Caco-2 (cell line): ENCODE data around the gene TINCR. TPM values are rescaled to one million over a fixed set of nuclear protein-coding genes. Genes with fewer than 3 reads are reported as not detected.

Source experiments
- BruUV-seq: library from RNA; stranded (reverse); fragments of 400-500 nt; replicated peaks from 2 replicates; lab custom pipeline; 2021; lab: Mats Ljungman, UMichigan
- CTCF ChIA-PET: fragments of 300-600 bp; sonication (Branson Sonifier 250); formaldehyde crosslinking; loops from one replicate; lab custom pipeline; 2022; ENCODE audit warnings: antibody characterized with exemption; lab: Charles Lee
- POLR2A ChIA-PET: fragments of 300-600 bp; sonication (Branson Sonifier 250); formaldehyde crosslinking; loops from one replicate; lab custom pipeline; 2022; ENCODE audit warnings: antibody characterized with exemption; lab: Charles Lee
- DNase-seq, 2 experiments: peaks; one replicate each; pipeline versions ENCODE4 v3.0.0 to v3.0.0-alpha.2; 2020 to 2022
- H3K27me3 ChIP-seq: replicated peaks from 2 replicates; pipeline ENCODE4 v1.6.0; 2011; ENCODE audit warnings: low read length; ENCODE audit not compliant: control insufficient read depth, insufficient read depth
- H3K36me3 ChIP-seq: 2 replicates; pipeline ENCODE4 v1.5.1; 2011; ENCODE audit warnings: low read length; ENCODE audit not compliant: control insufficient read depth, insufficient read depth
- H3K4me1 ChIP-seq: fragments of 250-450 bp; sonication (Bioruptor Pico); 2 replicates; pipeline ENCODE4 v1.5.1; 2020; ENCODE audit warnings: mild to moderate bottlenecking
- H3K4me3 ChIP-seq: 2 replicates; pipeline ENCODE4 v1.5.1; 2011; ENCODE audit warnings: low read depth, mild to moderate bottlenecking, control low read depth, low read length
- H3K9me3 ChIP-seq: fragments of 250-450 bp; sonication (Bioruptor Pico); 2 replicates; pipeline ENCODE4 v1.5.1; 2020; ENCODE audit warnings: mild to moderate bottlenecking, moderate library complexity
- H3K27ac Mint-ChIP-seq: one replicate; pipeline ENCODE4 v1.8.0; 2022; ENCODE audit warnings: mixed read lengths; ENCODE audit not compliant: unreplicated experiment
- H3K27me3 Mint-ChIP-seq: one replicate; pipeline ENCODE4 v1.8.0; 2022; ENCODE audit warnings: mixed read lengths; ENCODE audit not compliant: insufficient read depth, unreplicated experiment
- H3K36me3 Mint-ChIP-seq: one replicate; pipeline ENCODE4 v1.8.0; 2022; ENCODE audit warnings: mild to moderate bottlenecking, mixed read lengths; ENCODE audit not compliant: insufficient read depth, unreplicated experiment
- H3K4me1 Mint-ChIP-seq: one replicate; pipeline ENCODE4 v1.8.0; 2022; ENCODE audit warnings: low read depth, mixed read lengths; ENCODE audit not compliant: unreplicated experiment
- H3K4me3 Mint-ChIP-seq: one replicate; pipeline ENCODE4 v1.8.0; 2022; ENCODE audit warnings: mild to moderate bottlenecking, moderate library complexity, mixed read lengths; ENCODE audit not compliant: unreplicated experiment
- H3K9me3 Mint-ChIP-seq: one replicate; pipeline ENCODE4 v1.8.0; 2022; ENCODE audit warnings: mixed read lengths; ENCODE audit not compliant: unreplicated experiment
- intact Hi-C: fragments of 100-400 bp; cut with micrococcal nuclease; formaldehyde crosslinking; loops from one replicate; pipeline ENCODE4 v1.10.0; 2022; ENCODE audit not compliant: unreplicated experiment
- total RNA-seq: library from RNA; stranded (reverse); gene quantifications from 2 replicates; pipeline ENCODE4 v1.2.3, GENCODE V29; 2022
- TF ChIP-seq, protein P1 (sequence below), 2 experiments: fragments of 200-600 bp in 1 of 2; IDR thresholded peaks; 1 replicate in 1 of 2; 2 replicates in 1 of 2; pipeline versions ENCODE4 v1.5.1 to v1.8.0; 2011 to 2022; ENCODE audit warnings: antibody characterized with exemption in 1 of 2, control low read depth in 1 of 2, inconsistent platforms in 1 of 2, low read depth in 1 of 2, low read length in 1 of 2, mild to moderate bottlenecking in 1 of 2, moderate library complexity in 1 of 2; ENCODE audit not compliant: insufficient read depth in 1 of 2, severe bottlenecking in 1 of 2, unreplicated experiment in 1 of 2

Gene TINCR
- total RNA-seq, 1 experiment from 2014 or later = 3.8 TPM

DNA sequence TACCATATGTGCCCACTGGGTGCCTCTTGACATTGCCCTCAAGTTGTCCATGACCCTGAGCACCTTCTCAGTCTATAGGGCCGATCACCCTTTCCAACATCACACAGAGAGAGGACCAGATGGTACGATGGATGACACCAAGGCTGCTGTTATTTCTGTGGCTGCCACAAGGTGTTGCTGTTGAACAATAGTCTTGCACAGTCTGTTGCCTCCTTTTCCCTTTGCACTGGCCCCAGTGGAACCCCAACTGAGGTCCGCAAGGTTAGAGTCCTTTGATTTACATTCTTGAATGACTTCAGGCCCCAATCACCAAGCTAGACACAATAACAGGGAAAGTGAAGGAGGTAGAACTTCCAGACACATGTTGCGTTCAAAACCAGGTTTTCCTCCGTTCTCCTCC, 52.0 kb downstream of the TINCR start:
- ChIA-PET CTCF (interaction anchor here (0.6 kb wide), 1 partner anchor 17 kb away, joined by 5 read pairs; no protein-coding TSS in a partner anchor), POLR2A (no interaction called here)
- H3K9me3 Mint-ChIP-seq = peaks cover 27% of the 10 kb centered on the region
- no peaks in the 10 kb centered on the region for H3K4me1 ChIP-seq
- no peaks in the 10 kb centered on the region for H3K36me3 ChIP-seq
- no peaks in the 10 kb centered on the region for H3K27me3 ChIP-seq
- no peak overlapping the region for H3K4me3 Mint-ChIP-seq
- no peaks in the 10 kb centered on the region for H3K27me3 Mint-ChIP-seq
- peaks cover 11% of the 10 kb centered on the region for H3K9me3 ChIP-seq
- peaks cover 7% of the 10 kb centered on the region for H3K4me1 Mint-ChIP-seq
- intact Hi-C loops = no loop called here
- H3K36me3 Mint-ChIP-seq = peaks cover 6% of the 10 kb centered on the region
- no TSS peak for BruUV-seq
- no peak overlapping the region for H3K27ac Mint-ChIP-seq
- TF ChIP-seq, protein P1, sequence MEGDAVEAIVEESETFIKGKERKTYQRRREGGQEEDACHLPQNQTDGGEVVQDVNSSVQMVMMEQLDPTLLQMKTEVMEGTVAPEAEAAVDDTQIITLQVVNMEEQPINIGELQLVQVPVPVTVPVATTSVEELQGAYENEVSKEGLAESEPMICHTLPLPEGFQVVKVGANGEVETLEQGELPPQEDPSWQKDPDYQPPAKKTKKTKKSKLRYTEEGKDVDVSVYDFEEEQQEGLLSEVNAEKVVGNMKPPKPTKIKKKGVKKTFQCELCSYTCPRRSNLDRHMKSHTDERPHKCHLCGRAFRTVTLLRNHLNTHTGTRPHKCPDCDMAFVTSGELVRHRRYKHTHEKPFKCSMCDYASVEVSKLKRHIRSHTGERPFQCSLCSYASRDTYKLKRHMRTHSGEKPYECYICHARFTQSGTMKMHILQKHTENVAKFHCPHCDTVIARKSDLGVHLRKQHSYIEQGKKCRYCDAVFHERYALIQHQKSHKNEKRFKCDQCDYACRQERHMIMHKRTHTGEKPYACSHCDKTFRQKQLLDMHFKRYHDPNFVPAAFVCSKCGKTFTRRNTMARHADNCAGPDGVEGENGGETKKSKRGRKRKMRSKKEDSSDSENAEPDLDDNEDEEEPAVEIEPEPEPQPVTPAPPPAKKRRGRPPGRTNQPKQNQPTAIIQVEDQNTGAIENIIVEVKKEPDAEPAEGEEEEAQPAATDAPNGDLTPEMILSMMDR (IDR thresholded peaks at IDR 0.05; ENCODE audit: insufficient read depth in 1 of 2, low read depth in 1 of 2, low read length in 1 of 2, severe bottlenecking in 1 of 2, unreplicated experiment in 1 of 2) = no peak
- H3K4me3 ChIP-seq = no peak overlapping the region
- DNase-seq = no peak

DNA sequence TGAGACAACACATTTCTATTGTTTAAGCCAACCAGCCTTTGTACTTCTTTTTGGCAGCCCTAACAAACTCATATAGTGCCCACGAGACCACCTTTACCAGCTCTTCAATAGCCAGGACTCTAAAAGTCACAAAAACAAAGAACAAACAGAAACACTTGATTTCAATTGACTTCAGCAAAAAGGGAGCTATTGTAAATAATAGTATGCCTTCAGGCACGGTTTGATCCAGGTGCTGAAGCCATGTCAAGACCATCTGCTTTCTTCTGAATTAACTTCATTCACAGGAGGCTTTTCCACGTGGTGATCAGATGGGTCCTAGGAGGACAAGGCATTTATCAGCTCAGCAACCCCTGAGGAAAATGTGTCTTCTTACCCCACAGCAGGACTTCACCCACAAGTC, 53.8 kb downstream of the TINCR start:
- ChIA-PET POLR2A (no interaction called here), CTCF (interaction anchor here (0.7 kb wide), 1 partner anchor 25 kb away, joined by 3 read pairs; no protein-coding TSS in a partner anchor)
- intact Hi-C loops = no loop called here
- Histone ChIP-seq H3K4me3 (no peak overlapping the region), H3K4me1 (no peaks in the 10 kb centered on the region), H3K36me3 (no peaks in the 10 kb centered on the region), H3K9me3 (peaks cover 7% of the 10 kb centered on the region; the same call in 1 of the 2 replicates), H3K27me3 (no peaks in the 10 kb centered on the region)
- Mint-ChIP-seq H3K36me3 (peaks cover 6% of the 10 kb centered on the region), H3K9me3 (peaks cover 17% of the 10 kb centered on the region), H3K4me3 (no peak overlapping the region), H3K4me1 (peaks cover 7% of the 10 kb centered on the region), H3K27me3 (no peaks in the 10 kb centered on the region), H3K27ac (no peak overlapping the region)
- DNase-seq = no peak
- TF ChIP-seq, protein P1 (IDR thresholded peaks at IDR 0.05; ENCODE audit: insufficient read depth in 1 of 2, low read depth in 1 of 2, low read length in 1 of 2, severe bottlenecking in 1 of 2, unreplicated experiment in 1 of 2) = no peak
- BruUV-seq = no TSS peak

DNA sequence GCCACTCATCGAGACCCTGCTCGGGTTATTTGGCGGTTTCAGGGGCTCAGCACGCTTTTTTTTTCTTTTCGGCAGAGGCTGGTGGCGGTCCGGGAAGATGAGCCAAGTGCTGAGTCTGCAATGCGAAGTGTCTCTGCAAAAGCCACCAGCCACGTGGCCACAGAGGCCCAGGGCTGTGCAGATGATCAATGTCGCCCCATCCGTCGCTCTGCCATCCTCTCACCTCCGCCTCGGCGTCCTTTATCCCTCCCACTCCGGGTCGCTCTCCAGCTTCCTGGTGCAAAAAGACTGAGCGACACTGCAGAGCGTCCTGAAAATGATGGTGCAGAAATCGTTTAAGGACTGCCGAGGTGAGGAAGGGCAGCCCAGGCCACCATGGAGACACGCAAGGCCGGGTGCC, 55.0 kb downstream of the TINCR start:
- no peaks in the 10 kb centered on the region for H3K4me1 ChIP-seq
- H3K36me3 ChIP-seq = no peaks in the 10 kb centered on the region
- intact Hi-C loops = no loop called here
- no peaks in the 10 kb centered on the region for H3K4me1 Mint-ChIP-seq
- DNase-seq = no peak
- no peaks in the 10 kb centered on the region for H3K27me3 Mint-ChIP-seq
- TF ChIP-seq, protein P1 (IDR thresholded peaks at IDR 0.05; ENCODE audit: insufficient read depth in 1 of 2, low read depth in 1 of 2, low read length in 1 of 2, severe bottlenecking in 1 of 2, unreplicated experiment in 1 of 2) = no peak
- no peak overlapping the region for H3K27ac Mint-ChIP-seq
- CTCF ChIA-PET = no interaction called here
- H3K9me3 ChIP-seq = peaks cover 7% of the 10 kb centered on the region; the same call in 1 of the 2 replicates
- H3K4me3 Mint-ChIP-seq = no peak overlapping the region
- no peaks in the 10 kb centered on the region for H3K27me3 ChIP-seq
- POLR2A ChIA-PET = interaction anchor here (0.7 kb wide), 1 partner anchor 60 kb away, joined by 3 read pairs; no protein-coding TSS in a partner anchor
- no TSS peak for BruUV-seq
- peaks cover 17% of the 10 kb centered on the region for H3K9me3 Mint-ChIP-seq
- no peak overlapping the region for H3K4me3 ChIP-seq
- H3K36me3 Mint-ChIP-seq = peaks cover 6% of the 10 kb centered on the region

Other genes with a start within 250 kb of the TINCR start
- gene PTPRS, start 227.1 kb downstream of the TINCR start, total RNA-seq = 65.0 and 65.6 TPM in 2 replicates
- not detected in 2 replicates for gene ZNRF4, start 112.5 kb downstream of the TINCR start, total RNA-seq
- 81.3 and 104 TPM in 2 replicates for gene SAFB2, start 54.8 kb upstream of the TINCR start, total RNA-seq
- gene SAFB, start 55.1 kb upstream of the TINCR start, total RNA-seq = 120 and 132 TPM in 2 replicates
- gene MICOS13, start 112.6 kb upstream of the TINCR start, total RNA-seq = 43.1 and 44.0 TPM in 2 replicates
- 2.4 and 3.1 TPM in 2 replicates for gene HSD11B1L, start 113.1 kb upstream of the TINCR start, total RNA-seq
- gene RPL36, start 122.3 kb upstream of the TINCR start, total RNA-seq = 951 and 1,003 TPM in 2 replicates
- 174 and 208 TPM in 2 replicates for gene LONP1, start 152.2 kb upstream of the TINCR start, total RNA-seq
- gene CATSPERD, start 152.7 kb upstream of the TINCR start, total RNA-seq = not detected in 2 replicates
- 7.1 TPM in 2 replicates for gene PRR22, start 216.8 kb upstream of the TINCR start, total RNA-seq
- 73.3 and 75.4 TPM in 2 replicates for gene DUS3L, start 223.2 kb upstream of the TINCR start, total RNA-seq
- 2.6 and 3.9 TPM in 2 replicates for gene NRTN, start 237.1 kb upstream of the TINCR start, total RNA-seq